KMS-11 (cell line): ENCODE results near the gene GPRIN2.
"Not testable (repeated sequence)": the region's sequence is repeated elsewhere in the genome, so short reads cannot be mapped to it uniquely, and the experiment has no call there.

Source experiments
- H2AFZ ChIP-seq: fragments of 200-600 bp; sonication (generic); 2 replicates; pipeline ENCODE4 v1.6.1; 2016; ENCODE audit warnings: antibody characterized with exemption, mixed run types, low read depth
- H3K27ac ChIP-seq: fragments of 200-600 bp; sonication (generic); 2 replicates; pipeline ENCODE4 v1.6.1; 2016; ENCODE audit warnings: mild to moderate bottlenecking, mixed run types
- H3K27me3 ChIP-seq: fragments of 200-600 bp; sonication (generic); 2 replicates; pipeline ENCODE4 v1.6.1; 2017; ENCODE audit warnings: mild to moderate bottlenecking, low read depth, mixed run types, moderate library complexity; ENCODE audit not compliant: insufficient read depth
- H3K36me3 ChIP-seq: fragments of 200-600 bp; sonication (generic); 2 replicates; pipeline ENCODE4 v1.6.1; 2017; ENCODE audit warnings: mild to moderate bottlenecking, mixed run types; ENCODE audit not compliant: insufficient read depth
- H3K4me1 ChIP-seq: fragments of 200-600 bp; sonication (generic); 2 replicates; pipeline ENCODE4 v1.6.1; 2016; ENCODE audit warnings: mild to moderate bottlenecking, low read depth, mixed run types; ENCODE audit not compliant: poor library complexity, severe bottlenecking
- H3K4me2 ChIP-seq: fragments of 200-600 bp; sonication (generic); 2 replicates; pipeline ENCODE4 v1.7.0; 2016; ENCODE audit warnings: mild to moderate bottlenecking, mixed run types
- H3K4me3 ChIP-seq: fragments of 200-600 bp; sonication (generic); IDR thresholded peaks from 2 replicates; pipeline ENCODE4 v1.6.1; 2017; ENCODE audit warnings: low read depth, low read length, mixed read lengths; ENCODE audit not compliant: insufficient read depth
- H3K79me2 ChIP-seq: fragments of 200-600 bp; sonication (generic); 2 replicates; pipeline ENCODE4 v1.6.1; 2016; ENCODE audit warnings: low read depth, mixed run types; ENCODE audit not compliant: insufficient read depth
- H3K9ac ChIP-seq: fragments of 200-600 bp; sonication (generic); 2 replicates; pipeline ENCODE4 v1.6.1; 2016; ENCODE audit warnings: mild to moderate bottlenecking, mixed run types
- H4K20me1 ChIP-seq: fragments of 200-600 bp; sonication (generic); 2 replicates; pipeline ENCODE4 v1.6.1; 2016; ENCODE audit warnings: mild to moderate bottlenecking, mixed run types; ENCODE audit not compliant: insufficient read depth
- CTCF ChIP-seq: fragments of 200-600 bp; sonication (generic); conservative IDR thresholded peaks from 2 replicates; pipeline ENCODE4 v1.6.1; 2017; ENCODE audit warnings: low read depth, mild to moderate bottlenecking, antibody characterized with exemption, low read length, moderate library complexity, mixed read lengths

The GPRIN2 gene

DNA sequence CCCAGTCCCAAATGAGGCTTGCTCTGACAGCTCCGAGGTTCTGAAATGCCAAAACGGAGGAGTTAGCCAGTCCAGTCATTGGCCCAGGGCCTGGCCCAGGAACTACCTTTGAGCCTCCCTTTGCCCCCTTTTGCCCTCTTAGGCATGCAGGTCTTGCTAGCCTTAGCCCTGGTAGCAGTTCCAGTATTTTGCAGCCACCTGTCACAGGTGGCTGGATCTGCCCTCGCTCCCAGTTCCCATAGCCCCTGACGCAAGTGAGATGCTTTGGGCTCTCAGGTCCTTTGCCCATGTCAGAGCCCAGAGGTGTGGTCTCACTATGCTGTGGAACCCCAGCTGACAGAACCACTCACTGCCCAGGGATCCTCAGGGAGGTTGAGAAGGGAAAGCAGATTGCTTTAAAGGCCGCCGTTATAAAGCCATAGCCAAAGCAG lies 42.0 kb downstream of the GPRIN2 start:
- Histone ChIP-seq H3K36me3 (no peaks in the 10 kb centered on the region), H3K4me2 (no peak overlapping the region), H3K27ac (no peak overlapping the region), H3K79me2 (no peaks in the 10 kb centered on the region), H3K4me1 (no peaks in the 10 kb centered on the region), H3K9ac (no peak overlapping the region), H3K4me3 (no peak overlapping the region), H2AFZ (no peak overlapping the region), H3K27me3 (no peaks in the 10 kb centered on the region), H4K20me1 (no peaks in the 10 kb centered on the region)
- TF ChIP-seq CTCF = no peak

GRCh38 chr10:46513333-46513732 lies 43.1 kb downstream of the GPRIN2 start:
- H3K9ac ChIP-seq, H4K20me1 ChIP-seq, H3K79me2 ChIP-seq, H3K36me3 ChIP-seq, H3K27me3 ChIP-seq, H2AFZ ChIP-seq, H3K4me3 ChIP-seq, H3K4me2 ChIP-seq, H3K4me1 ChIP-seq, H3K27ac ChIP-seq: not testable (repeated sequence)

- not testable (repeated sequence) for H3K36me3 ChIP-seq, H3K4me3 ChIP-seq, H3K9ac ChIP-seq, H3K27me3 ChIP-seq, H3K27ac ChIP-seq, H3K79me2 ChIP-seq, H3K4me1 ChIP-seq, H4K20me1 ChIP-seq, H2AFZ ChIP-seq, H3K4me2 ChIP-seq
Observed at GRCh38 chr10:46512725-46513124, 43.7 kb downstream of the GPRIN2 start.

DNA sequence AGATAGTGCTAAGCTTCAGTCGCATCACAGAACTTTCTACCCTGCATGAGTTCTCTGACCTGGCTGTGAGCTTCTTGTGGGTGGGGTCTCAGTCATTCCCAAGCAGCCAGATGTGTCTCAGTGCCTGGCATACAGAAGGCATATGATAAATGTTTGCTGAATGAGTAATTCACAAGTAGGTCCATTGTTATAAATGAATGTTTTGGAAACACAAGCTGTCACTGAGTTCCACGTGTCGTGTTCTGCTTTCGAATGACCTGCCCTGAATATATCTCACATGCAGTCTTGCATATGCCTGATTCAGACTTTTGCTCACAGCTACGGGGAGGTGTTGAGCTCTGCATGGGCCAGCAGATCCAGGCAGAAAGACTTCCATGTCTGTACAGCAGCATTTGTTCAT lies 44.5 kb downstream of the GPRIN2 start:
- H3K79me2 ChIP-seq, H2AFZ ChIP-seq, H3K4me2 ChIP-seq, H4K20me1 ChIP-seq, H3K27ac ChIP-seq, H3K4me3 ChIP-seq, H3K9ac ChIP-seq, H3K36me3 ChIP-seq, H3K4me1 ChIP-seq, H3K27me3 ChIP-seq: not testable (repeated sequence)
